GM19023 (cell line): ENCODE data around the gene SOX2.

Source experiments
- ATAC-seq: cut with Tn5 transposase; IDR thresholded peaks from one replicate; pipeline ENCODE4 v1.9.1; 2021; ENCODE audit warnings: mild to moderate bottlenecking, moderate library complexity; ENCODE audit not compliant: unreplicated experiment

SOX2 gene

DNA sequence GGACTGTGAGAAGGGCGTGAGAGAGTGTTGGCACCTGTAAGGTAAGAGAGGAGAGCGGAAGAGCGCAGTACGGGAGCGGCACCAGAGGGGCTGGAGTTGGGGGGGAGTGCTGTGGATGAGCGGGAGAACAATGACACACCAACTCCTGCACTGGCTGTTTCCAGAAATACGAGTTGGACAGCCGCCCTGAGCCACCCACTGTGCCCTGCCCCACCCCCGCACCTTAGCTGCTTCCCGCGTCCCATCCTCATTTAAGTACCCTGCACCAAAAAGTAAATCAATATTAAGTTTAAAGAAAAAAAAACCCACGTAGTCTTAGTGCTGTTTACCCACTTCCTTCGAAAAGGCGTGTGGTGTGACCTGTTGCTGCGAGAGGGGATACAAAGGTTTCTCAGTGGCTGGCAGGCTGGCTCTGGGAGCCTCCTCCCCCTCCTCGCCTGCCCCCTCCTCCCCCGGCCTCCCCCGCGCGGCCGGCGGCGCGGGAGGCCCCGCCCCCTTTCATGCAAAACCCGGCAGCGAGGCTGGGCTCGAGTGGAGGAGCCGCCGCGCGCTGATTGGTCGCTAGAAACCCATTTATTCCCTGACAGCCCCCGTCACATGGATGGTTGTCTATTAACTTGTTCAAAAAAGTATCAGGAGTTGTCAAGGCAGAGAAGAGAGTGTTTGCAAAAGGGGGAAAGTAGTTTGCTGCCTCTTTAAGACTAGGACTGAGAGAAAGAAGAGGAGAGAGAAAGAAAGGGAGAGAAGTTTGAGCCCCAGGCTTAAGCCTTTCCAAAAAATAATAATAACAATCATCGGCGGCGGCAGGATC, at the start of gene SOX2:
Gene SOX2, plus strand, starts transcription at position 601 of the 811 bp plus-strand sequence. CDS start 436 bp downstream, outside the sequence.
- no peak for ATAC-seq

DNA sequence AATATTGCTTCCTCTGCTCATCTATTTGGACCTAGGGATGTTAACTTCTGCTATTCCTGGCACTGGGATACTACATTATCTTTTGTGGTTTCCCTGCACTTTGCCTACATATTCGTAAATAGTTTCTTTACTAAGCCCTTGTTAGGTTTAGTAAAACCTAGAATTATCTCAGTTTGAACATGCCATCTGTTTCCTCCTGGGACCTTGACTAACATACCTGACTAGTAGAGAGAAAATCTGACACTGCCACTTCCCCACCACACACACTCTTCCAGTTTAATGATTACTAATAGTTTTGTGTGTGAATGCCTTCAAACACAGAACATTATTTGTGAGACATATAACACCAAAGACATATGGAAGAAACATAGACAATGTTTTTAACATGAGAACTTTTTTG, 28.2 kb upstream of the SOX2 start:
- ATAC-seq: no peak

DNA sequence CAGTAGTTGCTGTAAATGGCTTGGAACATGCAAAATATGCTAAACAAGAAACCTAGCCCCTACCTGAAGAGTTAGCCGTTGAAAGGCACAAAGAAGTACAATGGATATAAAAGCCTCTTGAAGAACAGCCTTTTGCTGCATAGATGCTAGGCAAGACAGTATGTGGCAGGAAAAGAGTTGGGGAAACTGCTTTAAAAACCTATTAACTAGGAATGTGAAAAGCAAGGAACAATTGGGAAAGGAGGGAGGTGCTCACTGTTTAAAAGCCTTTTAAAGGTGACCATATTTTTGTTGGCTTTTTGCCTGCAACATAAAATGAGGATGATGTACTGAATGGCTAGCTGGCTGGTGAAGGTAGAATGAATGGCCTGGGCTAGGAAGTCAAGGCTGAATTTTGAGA, 24.5 kb upstream of the SOX2 start:
- ATAC-seq: no peak

DNA sequence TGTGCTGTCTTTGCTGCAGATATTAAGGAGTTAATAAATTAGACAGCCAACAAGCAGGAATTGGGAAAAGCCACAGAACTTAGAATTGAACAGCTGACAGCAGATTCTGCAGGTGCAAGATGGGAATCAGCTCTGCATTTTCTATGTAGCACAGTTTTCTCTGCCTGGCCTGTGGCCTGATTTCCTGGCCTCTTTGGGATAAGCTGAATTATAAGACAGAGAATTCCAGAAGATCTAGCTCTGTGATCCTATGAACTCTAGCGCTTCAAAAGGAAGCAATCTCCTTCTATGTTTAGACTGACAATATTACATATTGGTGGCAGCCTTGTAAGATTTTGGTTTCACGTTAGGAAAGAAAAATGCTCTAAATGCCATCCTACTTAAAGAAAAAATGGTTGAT, 24.0 kb upstream of the SOX2 start:
- ATAC-seq: no peak

DNA sequence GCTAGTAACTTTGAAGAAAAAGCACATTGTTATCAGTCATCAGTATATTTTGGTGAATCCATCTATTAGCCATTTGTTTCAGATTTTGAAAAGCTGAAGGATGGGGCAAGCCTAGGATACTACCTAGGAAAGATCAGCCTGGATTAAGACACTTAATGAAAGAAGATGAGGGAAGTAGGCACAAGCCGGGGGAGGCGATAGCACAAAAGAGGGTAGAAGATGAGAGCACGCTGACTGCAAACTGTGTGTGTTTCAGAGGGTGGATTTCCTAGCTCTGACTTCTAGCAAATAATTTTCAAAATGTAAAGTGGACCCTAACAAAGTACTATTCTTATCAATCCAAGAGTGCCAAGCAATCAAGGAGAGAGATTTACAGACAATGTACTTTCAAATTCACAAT, 22.2 kb upstream of the SOX2 start:
- no peak for ATAC-seq

DNA sequence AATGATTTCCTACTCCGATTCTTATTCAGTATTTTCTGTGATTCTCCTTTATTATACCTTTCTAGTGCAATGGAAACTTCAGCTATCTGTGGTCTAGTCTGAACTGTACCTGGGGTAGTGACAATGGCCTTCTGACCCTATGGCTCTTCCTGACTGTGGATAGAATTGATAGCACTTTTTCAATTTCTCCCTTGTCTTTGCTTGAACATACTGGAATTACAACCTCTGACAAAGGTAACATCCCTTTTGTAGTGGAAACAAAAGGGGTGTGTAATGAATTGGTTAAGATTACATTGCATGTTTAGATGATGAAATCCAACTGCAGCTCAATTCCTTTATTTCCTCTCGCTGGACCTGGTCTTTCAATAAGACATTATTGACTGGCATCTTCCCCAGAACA, 21.0 kb upstream of the SOX2 start:
- no peak for ATAC-seq

DNA sequence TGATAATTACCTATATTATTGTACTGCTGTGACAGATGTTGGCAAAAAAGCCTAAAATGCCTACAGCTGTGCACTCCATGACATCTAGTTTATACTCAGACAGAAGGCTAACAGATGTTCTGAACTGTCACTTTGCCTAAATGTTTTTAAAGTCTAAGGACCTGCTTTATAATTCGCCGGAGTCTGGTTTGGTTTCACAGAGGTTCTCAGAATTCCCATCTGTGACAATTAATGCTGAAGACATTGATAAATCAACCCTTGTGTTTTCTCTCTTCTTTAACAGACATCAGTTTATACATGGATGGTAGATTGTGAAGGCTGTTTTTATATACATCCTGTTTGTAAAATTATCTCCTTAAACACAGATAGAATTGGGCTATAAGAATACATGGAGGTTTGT, 19.8 kb upstream of the SOX2 start:
- no peak for ATAC-seq

DNA sequence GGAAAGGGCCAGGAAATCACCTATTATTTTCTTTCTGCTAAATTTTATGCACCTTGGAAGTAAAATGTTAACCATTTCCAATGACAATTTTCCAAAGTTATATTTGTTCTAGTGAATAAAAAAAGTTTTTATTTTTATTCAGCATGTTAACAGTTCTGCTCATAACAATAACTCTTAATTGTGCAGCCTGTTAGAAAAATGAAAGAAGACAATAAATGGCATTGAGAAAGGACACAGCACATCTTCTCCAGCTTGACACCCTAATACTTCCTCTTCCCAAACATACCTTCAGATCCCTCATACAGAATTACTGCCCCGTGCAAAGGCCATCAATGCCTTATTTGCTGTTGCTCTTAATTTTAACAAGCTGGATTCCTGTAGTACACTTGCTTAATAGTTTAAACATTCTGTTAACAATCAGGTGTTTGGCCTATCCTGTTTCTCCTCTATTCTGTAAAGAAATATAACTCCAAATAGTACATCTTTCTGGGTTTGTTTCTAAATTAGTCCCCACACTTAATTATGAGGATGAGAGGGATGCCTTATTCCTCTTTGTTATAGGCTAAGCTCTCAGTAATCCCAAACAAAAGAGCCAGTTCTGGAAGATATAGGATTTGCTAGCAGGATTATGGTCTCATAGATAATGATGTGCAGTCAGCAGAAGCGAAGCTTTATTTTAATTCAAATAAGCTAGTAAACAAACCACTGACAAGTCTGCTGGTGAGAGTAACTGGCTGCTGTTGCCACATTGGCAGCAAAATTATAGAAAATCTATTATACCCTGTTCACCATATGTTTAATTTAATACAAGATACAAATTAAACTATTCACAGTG, 19.2 kb upstream of the SOX2 start:
- no peak for ATAC-seq

DNA sequence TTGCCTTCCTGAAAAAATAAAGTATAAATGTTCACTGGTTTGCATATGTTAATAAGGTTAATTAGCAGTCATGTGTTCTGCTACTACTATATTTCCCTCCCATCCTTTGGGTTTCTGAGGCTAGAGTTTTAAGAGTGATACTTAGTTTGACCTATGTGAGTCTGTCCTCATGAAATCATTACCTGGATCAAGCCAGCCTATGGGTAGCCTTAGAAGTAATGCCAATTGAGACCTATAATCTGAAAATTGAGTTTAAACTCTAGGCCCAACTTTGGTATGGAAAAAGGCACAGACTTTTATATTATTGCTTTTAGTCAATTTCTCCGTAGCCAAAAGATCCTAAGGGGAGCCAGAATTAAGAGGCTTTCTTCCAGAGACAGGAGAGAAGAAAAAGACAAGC, 18.4 kb upstream of the SOX2 start:
- no peak for ATAC-seq

DNA sequence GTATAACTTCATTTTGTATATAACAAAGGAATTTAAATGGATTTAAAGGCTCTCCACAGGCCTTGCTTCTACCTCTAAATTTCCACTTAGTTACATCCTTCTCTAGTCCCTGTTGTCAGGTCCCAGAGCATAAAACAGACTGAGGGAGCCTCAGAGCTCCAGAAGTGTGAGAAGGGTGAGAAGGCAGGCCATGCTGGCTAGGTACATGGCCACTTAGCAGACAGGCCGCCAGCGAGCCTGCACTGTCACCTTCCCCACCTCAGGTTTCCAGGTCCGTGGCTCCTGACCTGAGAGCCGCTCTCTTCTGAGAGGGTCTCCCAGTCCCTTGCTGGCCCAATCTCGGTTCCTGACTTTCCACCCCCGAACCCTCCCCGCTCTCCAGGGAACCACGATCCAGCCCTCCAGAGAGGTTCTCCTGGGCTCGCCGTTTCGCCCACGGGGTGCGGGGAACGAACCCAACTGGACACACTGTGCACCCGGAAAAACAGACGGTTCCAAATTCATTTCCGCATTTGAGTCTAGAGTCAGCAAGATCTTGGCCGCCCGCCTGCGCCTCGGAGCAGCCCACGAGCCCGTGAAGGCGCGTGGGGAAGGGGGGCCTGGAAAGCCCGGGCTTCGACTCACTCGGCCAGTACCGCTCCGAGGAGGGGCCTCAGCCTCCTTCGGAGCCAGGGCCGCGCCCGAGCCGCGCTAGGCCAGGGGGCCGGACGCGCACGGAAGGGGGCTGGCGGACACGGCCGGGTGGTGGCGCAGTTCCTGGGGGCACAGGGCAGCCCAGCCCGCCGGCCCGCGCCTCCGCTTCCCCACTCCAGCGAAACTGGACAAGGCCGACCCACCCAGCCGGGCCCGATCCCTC, 16.7 kb upstream of the SOX2 start:
- ATAC-seq: no peak

DNA sequence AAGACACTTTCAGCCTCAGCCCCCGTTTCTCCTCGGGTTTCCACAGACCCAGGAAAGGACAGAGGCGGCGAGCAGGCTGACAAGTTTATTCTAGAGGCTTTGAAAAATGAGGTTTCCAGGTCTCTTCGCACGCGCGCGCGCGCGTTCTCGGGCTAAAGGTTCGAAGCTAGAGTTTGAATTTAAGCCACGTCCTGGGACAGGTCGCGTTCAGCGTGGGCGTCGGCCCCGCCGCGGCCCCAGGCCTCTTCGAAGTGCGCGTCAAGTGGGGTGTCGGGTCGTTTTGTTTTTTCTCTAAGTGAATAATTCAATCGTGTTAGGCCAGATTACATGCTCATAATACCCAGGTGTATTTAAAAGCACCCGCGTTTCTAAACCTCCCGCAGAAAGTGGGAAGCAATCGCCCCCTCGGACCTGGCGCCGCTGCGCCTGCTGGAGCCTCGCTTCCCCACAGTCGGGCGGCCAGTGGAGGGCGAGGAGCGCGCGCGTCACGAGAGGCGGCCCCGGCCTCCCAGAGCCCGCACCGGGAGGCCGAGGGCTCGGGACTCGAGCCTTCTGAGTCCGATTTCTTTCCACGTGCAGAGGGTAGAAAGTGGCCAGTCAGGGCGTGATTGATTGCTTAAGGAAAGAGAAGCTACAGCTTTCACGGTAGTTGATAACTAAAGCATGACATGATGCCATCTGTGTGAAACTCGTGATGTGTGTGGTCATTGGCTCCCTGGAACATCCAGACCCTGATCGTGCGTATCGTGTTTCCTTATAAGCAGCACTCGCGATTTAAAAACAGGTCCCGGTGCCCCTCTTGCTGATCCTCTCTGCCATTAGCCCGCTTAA, 15.8 kb upstream of the SOX2 start:
- no peak for ATAC-seq

DNA sequence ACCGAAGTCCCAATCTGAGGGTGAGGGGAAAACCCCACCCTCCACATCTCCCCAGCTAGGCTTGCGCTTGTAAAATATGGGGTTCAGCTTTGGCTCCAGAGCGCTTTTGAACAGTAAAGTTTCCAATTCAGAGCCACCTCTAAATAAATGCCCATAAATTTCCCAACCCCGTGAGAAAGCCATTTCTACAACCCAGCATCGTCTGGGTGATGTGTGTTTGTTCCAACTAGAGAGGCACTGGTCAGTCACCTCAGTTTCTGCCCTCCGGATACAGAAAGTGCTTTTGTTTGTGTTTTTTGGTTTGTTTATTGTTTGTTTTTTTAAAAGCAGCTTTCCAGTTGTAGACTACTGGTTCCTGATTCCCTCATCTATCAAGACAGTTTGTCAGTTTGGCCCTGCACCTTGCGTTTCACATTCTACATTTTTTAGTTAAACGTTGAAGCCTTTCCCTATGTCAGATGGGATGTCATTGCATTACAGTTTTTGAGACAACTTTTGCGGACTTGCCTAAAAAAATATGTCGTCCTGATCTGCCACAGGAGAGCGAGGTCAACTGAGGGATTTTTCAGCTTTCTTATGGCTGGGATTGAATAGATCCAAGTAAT, 15.0 kb upstream of the SOX2 start:
- no peak for ATAC-seq

DNA sequence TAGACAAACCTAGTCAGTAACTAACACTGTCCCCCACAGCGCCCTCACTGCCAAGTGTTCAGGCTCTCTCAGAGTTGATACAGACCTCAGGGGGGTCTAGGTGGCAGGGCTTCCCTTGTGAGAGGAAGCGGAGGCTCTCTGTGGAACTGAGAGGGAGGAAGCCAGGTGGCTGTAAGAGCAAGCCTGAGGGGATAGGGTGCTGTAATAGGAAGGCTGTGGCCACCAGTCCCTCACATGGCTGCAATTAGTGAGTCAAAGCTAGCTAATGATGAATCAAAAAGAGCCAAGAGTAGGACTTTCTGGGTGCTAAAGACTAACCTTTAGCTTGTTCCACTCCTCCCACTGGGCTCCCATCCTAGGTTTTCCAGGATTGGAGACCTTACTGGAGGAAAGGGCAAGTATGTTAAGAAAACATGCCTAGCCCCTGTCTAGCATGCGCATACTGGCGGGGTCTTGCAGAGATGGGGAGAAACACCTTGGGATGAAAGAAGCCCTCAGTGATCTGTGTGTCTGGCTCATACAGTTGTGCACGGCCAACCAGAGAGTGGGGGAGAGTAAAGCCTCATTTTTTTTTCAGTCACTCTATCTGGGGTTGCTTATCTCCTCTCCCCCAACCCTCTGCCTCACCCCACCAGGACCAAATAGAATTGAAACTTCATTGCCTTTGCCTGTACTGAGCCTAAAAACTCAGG, 13.3 kb upstream of the SOX2 start:
- ATAC-seq: no peak

DNA sequence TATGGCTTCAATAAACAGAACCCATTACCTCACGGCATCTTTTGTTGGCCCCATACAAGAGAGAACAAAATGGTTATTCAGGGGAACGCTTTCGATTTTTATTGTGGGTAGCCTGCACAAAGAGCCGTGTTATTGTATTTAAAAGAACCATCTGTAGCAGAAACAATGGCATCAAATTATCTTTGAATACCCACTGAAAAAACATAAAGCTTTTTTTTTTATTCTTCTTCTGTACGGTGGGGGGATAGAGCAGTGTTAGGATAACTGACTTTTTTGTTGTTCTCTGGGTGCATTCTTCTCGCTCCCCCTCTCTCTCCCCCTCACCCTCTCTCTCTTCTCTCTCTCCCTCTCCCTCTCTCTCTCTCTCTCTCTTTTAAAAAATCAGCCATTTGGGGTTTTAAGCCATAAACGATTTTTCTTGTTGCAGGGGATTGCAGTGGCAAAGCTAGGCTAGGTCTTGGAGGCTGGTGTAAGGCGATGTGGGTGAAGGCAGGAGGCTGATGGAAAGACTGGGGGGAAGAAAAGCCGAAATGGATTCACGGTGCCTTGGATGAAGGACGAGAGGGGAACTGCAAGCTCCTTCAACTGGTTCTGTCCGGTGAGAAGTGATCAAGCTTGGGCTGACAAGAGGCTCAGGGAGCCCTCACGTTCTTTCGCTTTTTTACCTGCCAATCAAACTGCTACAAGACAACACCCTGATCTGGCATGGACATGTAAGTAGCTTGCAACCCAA, 12.4 kb upstream of the SOX2 start:
- no peak for ATAC-seq

DNA sequence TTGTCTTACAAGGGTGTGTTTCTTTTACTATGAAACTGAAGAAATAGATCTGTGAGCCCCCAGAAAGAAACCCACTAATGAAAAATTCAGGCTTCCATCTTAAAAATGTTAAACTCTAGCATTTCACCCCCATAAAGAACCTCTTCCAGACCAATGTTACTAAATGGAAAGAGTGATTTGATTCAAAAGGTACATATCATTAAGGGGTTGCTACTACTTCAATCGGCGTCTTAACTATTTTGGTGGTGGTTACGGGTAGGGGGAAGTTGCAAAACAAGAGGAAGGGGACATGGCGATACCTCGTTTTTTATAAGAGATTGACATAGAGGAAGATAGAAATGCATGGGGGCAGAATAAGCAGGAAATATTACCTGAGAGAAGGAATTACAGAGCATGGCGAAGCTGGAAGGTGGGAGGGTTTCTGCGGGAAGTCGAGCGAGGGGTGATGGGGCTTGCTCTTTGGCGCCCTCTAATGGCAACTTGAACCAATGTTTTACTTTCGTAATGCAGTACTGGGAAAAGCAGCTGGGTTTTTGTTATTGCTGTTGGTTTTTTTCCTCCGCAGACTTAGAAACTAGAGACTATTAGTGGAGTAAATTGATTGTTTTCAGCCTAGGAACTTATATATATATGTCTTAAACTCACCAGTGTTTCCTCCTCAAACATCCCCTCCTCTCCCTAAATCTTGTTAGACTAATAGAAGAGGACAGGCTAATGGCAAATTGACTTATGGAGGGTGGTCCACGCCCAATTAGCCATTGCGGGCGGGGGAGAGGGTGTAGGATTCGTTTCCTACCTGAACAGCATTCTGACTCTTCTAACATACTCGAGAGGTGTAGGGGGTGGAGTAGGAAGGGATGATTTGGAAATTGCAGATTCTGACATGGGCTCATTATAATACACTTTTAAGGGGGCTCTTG, 11.3 kb upstream of the SOX2 start:
- peak; percentile 69 for ATAC-seq

DNA sequence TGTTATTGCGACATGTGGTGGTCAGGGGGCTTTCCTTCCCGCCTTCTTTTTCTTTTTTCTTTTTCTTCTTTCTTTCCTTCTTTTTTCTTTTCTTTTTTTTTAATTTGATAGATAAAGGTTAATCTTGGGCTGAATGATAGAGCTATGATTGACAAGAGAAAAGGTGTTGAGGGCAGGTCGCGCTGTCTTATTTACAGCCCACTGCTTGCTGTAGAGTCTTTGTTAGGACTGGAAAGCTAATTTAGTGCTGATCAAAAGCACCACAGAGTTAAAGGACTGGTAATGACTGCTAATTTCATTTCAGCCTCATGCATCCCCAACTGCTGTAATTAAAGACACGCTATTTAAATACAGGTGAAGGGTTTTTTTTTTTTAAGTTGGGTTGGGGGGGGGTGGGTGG, 10.6 kb upstream of the SOX2 start:
- no peak for ATAC-seq

DNA sequence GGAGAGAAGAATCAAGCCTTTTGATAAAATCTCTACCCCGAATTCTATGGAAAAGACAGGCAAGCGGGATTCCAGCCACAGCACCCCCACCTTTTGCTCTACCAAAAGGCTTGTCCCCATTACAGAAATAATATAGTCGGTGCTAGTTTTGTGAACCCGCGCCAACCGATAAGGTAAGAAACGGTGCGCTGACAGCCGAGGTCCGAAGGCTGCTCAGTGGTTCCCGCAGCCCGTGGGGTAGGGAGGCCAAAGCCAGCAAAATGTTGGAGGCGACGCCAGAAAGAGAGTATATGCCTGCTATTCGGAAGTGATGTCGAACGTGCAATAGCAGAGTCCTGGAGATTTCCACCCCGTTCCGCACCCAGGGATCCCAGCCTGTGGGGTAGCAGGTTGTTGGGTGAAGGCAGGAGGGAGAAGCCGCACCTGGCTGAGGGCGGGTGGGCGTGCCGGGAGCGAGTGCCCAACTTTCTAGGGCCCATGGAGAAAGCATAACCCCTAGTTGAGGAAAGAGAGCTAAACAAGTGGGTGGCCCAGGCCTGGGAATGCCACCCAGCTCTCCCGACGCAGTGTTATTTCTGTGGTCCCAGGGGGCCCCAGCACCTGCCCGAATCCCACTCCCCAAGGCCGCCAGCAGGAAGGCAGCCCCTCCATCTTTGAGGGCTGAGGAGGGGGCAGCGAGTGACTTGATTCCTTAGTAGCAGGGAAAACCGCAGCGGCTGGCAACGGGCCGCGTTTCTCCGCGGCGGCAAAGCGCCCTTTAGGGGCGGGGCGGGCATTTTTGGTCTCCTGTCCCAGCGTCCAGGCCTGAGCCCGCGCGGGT, 7.9 kb upstream of the SOX2 start:
- ATAC-seq: no peak
